KOPT-K1 (cell line): ENCODE results near the gene NR2F2.

ENCODE experiments used
- H3K27ac ChIP-seq: fragments of 200-600 bp; sonication (generic); 2 replicates; pipeline ENCODE4 v1.5.1; 2016; ENCODE audit warnings: antibody characterized with exemption, mild to moderate bottlenecking, low read depth, low read length; ENCODE audit not compliant: poor library complexity, severe bottlenecking
- H3K36me3 ChIP-seq: fragments of 200-600 bp; sonication (generic); 2 replicates; pipeline ENCODE4 v1.5.1; 2017; ENCODE audit warnings: antibody characterized with exemption, mild to moderate bottlenecking, low read length, moderate library complexity; ENCODE audit not compliant: insufficient read depth
- H3K9me3 ChIP-seq: fragments of 200-600 bp; sonication (generic); 2 replicates; pipeline ENCODE4 v1.5.1; 2017; ENCODE audit warnings: antibody characterized with exemption, low read length, mild to moderate bottlenecking; ENCODE audit not compliant: insufficient read depth, poor library complexity, severe bottlenecking

NR2F2 gene

DNA sequence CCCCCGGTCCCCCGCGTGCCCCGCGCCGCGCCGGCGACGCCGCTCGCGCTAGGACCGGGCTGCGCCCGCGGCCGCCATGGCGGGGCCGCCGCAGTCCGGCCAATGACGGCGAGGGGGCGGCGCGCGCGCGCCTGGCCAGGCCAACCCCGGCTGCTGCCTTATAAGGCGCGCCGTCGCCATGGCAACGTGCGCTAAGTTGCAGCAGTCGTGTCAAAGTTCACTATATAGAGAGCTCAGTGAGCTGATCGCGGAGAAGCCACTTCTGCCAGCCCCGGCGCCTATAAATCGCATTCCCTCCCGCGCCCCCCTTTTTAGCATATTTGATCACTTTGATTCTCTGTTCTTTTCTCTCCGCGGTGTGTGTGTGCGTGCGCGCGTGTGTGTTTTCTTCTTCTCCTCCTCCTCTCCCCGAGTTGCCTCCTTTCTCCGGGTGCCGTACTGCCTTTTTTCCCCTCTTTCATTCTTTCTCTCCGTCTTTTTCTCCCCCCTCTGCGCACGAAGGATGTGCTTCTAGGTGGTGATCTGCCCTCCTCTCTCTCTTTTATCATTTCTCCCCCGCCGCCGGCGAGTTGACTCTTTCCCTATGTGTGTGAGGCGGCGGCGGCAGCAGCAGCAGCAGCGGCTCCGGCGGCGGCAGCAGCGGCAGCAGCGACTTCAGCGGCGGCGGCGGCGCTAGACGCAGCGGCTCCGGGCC is at the start of gene NR2F2:
Gene NR2F2 (plus strand): TSS at position 251 of the 694 bp plus-strand sequence. CDS start 1,406 bp downstream, outside the sequence.
- H3K9me3 ChIP-seq = no peaks in the 10 kb centered on the region
- H3K27ac ChIP-seq = no peak within 1 kb of the TSS
- no peaks in the 10 kb centered on the region for H3K36me3 ChIP-seq

DNA sequence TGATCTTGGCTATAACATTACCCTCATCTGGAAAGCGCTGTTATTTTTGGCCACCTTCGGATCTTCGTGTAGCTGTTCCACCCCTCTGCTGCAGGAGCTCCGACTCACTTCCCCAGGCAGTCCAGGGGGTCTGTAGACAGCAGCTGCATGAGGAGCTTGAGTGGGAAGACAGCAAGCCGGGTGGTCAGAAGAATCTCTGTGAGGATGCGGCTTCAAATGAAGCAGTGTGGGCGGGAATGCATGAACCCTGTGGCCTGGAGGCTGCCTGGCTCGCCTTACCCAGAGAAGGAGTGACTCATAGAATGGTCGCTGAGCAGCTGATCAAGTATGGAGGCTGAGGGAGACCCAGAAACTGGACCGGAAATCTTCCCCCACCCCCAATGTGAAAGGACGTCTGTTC is 45.2 kb upstream of the NR2F2 start:
- H3K27ac ChIP-seq = no peak overlapping the region
- H3K9me3 ChIP-seq = no peaks in the 10 kb centered on the region
- H3K36me3 ChIP-seq = no peaks in the 10 kb centered on the region

DNA sequence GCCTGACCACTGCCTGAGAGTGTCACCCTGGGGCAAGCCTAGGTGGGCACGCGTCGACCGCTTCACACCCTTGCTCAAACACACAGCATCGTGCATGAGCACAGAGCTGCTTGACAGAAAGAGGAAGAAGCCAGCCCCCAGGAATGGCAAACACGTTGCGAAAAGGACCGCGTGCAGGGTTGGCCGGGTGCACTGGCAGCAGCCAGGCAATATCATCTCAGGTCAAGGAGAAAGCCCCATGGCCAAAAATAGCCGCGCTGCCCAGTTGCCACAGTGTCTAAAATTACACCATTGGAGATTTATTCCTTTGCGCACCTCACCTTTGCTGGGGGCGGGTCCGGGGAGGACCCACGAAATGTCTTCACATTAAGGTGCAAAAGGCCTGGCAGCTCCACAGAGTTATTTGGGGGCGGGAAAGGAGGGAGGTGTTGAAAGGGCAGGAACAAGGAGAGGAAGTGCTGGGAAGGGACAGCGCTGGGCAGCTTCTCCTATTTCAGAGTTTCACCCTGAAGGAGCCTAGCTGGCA is 44.7 kb upstream of the NR2F2 start:
- Histone ChIP-seq H3K9me3 (no peaks in the 10 kb centered on the region), H3K27ac (no peak overlapping the region), H3K36me3 (no peaks in the 10 kb centered on the region)

DNA sequence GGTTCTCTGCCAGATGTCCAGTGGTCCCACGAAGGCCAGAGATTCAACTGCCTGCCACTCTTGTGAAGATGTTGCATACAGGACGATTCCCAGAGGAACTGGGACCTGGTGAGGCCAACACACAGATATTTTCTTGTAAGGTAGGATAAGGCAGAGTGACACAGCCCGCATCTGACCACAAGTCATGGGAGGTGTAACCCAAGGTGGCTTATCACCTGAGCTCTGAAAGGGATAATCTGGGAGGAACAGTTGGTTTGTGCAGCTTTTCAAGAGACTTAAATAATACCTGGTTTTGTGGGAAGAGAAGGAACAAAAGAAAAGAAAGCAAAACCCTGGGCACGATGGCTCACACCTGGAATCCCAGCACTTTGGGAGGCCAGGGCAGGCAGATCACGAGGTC is 39.8 kb upstream of the NR2F2 start:
- Histone ChIP-seq H3K27ac (no peak overlapping the region), H3K36me3 (no peaks in the 10 kb centered on the region), H3K9me3 (no peaks in the 10 kb centered on the region)

DNA sequence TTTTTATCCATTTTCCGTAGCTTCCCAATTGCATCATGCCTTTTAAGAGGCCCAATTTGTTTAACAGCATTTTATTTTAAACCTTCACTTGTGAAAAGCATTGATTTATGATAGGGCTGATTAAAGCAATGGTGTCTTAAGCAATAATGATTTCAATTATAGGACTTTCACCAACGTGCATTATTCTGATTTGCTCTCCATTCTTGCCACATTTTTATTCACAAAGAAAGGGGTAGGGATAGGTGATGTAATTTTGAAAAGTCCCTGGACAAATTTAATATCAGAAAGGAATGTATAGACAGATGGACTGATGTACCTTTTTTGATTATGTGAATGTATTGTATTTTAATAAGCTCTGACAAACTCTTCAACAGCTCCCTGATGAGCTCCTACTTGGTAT is 37.9 kb upstream of the NR2F2 start:
- Histone ChIP-seq H3K36me3 (no peaks in the 10 kb centered on the region), H3K9me3 (no peaks in the 10 kb centered on the region), H3K27ac (no peak overlapping the region)

DNA sequence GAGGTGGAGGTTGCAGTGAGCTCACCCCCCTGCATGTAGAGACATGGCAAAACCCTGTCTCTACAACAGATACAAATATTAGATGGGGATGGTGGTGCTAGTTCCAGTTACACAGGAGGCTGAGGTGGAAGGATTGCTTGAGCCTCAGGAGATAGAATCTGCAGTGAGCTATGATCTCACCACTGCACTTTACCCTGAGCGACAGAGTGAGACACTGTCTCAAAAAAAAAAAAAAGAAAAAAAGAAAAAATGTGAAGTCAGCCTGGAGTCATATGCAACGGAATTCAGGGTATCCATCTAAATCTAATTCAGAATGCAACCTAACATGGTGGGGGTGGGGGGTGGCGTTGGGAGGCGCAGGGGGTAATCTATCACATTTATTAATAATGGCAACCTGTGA is 37.1 kb upstream of the NR2F2 start:
- Histone ChIP-seq H3K36me3 (no peaks in the 10 kb centered on the region), H3K9me3 (peaks cover 7% of the 10 kb centered on the region), H3K27ac (no peak overlapping the region)

DNA sequence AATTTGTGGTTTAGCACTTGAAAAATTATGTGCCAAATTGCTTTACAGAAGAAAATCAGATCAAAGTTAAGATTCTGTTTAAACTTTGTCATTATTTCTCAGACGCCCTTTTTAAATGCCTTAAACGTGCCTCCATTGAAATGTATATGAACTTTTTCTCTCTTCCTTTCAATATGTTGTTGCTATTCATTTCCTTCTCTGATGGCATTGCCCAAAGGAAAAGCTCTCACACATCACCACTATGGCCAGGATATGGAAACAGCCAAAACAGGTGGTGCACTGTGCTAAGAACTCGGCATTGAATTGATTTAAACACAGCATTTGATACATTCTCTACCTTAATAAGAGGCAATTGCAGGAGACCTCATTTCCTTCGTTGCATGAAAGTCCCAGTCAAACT is 35.7 kb upstream of the NR2F2 start:
- Histone ChIP-seq H3K36me3 (no peaks in the 10 kb centered on the region), H3K9me3 (peaks cover 11% of the 10 kb centered on the region), H3K27ac (no peak overlapping the region)

DNA sequence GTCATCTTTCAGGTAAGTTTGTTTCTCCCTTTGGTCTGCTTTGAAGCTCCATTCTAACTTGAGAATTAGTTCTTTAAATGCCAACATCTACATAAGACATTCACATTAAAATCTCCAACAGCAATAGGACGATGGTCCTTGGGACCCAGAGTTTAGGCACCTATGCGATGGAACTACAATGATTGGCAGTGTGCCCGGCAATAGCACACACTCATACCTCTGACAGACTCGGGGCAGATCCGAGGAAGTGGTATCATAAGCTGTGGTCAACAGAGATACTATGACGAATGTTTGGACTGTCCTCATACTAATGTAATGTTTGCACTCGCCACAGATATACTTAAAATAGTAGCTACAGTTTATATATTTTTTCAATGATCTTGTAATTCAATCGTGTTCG is 34.2 kb upstream of the NR2F2 start:
- Histone ChIP-seq H3K36me3 (no peaks in the 10 kb centered on the region), H3K27ac (no peak overlapping the region)

DNA sequence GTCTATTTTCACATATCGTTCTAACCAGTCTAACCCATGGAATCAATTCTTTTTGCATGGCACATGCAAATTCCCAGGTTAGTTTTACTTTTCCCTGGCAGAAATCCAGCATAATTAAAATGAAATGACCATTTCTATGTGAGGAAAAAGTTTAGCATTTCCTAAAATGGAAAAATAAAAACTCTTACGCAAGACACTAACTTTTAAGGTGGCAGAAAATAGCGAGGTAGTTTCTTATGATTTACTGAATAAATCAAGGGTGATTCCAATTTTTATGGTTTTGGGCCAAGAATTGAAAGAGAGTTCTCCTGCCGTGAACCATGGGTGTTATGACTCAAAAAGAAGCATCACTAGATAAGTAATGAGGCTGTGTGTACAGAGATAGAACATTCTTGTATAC is 32.7 kb upstream of the NR2F2 start:
- H3K36me3 ChIP-seq = no peaks in the 10 kb centered on the region
- peaks cover 11% of the 10 kb centered on the region for H3K9me3 ChIP-seq
- H3K27ac ChIP-seq = no peak overlapping the region

More for the DNA sequence above, 34.2 kb upstream of the NR2F2 start:
- peaks cover 11% of the 10 kb centered on the region for H3K9me3 ChIP-seq

DNA sequence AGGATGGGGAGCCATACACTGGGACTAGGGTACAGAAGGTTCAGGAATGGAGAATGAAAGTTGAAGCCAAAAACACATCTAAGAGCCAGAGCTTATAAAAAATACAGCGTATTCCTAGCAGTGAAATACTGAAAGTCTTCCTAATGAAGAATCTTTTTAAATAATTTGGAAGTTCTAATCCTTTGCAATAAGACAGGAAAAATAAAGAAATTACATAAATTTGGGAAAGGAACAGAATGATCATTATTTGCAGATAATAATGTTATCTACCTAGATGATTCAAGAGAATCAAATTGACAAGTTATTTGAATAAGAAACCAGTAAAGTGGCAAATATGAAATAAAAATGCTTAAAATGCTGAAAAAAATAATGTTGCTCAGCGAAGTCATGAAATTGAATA is 32.3 kb upstream of the NR2F2 start:
- Histone ChIP-seq H3K36me3 (no peaks in the 10 kb centered on the region), H3K27ac (no peak overlapping the region), H3K9me3 (peaks cover 11% of the 10 kb centered on the region)

DNA sequence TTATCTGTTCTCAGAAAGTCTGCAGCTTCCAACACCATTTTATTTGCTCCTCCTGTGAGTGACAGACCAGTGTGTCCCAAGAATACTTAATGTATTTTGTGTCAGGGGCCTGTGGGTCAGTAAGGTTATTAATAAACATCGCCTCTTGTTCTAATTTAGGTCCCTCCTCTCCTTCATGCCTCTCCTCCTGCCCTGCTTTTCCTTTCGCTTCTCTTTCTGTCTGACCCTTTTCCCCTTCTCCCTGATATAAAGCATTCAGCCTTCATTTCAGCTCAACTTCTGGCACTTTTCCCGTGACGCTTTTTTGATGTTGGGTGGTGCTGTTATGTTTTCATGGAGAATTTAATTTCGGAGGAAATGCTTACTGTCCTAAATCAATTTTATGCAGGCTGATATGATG is 29.7 kb upstream of the NR2F2 start:
- H3K27ac ChIP-seq = no peak overlapping the region
- H3K36me3 ChIP-seq = no peaks in the 10 kb centered on the region
- H3K9me3 ChIP-seq = peaks cover 11% of the 10 kb centered on the region

DNA sequence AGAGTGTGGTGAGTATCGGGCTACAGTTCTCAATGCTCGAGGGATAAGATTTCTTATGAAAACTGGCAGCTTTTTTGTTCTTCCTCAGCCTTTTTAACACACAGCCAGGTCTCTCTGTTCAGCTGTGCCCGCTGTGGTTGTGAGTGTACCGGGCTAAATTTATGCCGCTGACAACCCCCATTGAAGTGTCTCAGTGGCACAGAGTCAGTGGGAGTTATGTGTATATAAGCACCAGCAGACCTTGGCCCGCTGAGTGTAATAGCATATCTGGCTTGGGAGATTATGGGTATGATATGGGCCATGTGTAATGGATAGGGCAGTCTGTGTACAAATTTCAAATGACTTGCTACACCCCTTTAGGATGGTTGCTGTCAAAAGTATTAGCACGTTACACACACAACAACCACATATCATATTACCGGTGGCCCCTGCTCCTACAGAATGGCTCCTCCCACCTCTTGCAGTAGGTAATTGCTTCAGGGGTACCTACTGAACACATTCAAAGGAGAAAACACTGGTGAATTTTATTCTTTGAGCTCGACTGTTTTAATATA is 26.9 kb upstream of the NR2F2 start:
- H3K27ac ChIP-seq = no peak overlapping the region
- H3K36me3 ChIP-seq = no peaks in the 10 kb centered on the region
- peaks cover 3% of the 10 kb centered on the region for H3K9me3 ChIP-seq

DNA sequence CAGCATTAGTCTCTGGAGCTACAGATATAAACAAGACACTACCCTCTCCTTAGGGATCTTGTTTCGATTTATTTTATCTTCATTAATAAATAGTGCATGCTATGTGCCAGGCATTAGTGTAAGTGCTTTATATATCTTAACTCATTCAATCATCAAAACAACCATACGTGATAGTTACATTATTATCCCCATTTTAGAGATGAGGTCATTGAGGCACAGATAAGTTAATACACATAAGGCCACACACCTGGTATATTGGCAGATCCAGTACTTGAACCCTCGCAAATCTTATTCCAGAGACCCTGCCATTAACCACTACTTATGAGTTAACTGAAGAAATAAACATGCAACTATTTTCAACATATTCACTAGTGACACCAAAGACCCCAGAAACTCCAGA is 25.7 kb upstream of the NR2F2 start:
- H3K27ac ChIP-seq = no peak overlapping the region
- H3K9me3 ChIP-seq = no peaks in the 10 kb centered on the region
- H3K36me3 ChIP-seq = no peaks in the 10 kb centered on the region

DNA sequence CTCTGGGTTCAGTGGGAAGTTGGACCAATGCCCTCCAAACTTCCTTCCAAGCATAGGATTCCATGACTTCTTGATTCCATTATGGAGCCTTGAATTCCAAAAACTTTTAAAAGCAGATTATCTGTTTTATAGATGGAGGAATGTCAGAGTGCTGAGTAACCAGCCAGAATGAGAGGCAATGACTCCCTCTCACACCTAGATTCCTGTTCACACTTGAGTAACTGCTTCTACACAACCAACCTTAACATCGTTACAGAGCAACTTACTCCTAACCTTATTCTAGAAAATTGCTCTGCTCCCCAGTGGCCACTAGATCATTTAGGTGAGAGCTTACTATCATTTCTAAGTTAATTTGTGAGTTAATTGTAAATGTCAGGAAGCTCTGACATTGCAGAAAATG is 24.2 kb upstream of the NR2F2 start:
- Histone ChIP-seq H3K27ac (no peak overlapping the region), H3K36me3 (no peaks in the 10 kb centered on the region), H3K9me3 (no peaks in the 10 kb centered on the region)

DNA sequence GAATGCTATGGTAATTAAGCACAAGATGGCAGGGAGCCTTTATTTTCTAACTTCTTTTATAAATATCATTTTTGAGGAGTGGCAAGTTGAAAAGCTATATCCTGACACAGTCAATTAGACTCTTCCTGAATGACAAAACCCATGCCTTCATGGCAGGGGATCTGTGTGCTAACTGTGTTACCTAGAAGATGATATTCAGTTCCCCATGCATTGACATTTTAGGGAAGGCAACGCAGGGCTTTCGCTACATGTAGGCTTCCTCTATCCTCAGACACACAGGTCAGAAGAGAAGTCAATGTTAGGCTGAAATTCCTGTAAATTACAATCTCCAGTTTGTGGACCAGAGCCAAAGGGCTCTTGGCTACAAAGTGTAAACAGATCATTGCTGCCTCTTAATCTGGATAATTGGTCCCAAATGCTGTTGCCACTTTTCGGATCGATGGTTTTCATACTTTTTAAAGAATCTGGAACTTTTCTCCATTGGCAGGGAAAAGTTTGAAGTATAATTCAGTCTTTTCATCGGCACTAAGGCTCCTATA is 22.6 kb upstream of the NR2F2 start:
- H3K27ac ChIP-seq = no peak overlapping the region

DNA sequence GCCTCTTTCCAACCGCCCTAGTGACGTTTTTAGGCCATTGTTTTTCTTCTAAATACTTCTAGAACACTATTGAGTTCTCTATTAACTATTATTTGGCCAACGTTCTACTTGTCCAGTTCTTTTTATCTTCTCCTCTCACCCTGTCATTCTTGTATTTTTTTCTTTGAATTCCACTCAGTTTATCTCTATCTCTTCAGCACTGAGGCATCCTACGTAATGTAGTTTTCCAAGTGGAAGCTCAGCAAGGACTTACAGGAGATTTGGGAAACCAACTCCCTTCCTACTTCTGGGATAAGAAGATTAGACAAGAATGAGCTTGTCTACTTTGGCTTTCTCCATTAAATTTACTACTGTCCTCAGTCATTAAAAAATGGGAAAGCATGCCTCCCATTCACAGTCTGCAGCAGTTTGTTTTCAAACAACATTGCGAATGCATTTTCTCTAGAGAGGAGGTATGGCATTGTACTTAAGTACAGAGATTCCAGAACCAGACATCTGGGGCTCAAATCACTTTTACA is 21.3 kb upstream of the NR2F2 start:
- no peak overlapping the region for H3K27ac ChIP-seq
- no peaks in the 10 kb centered on the region for H3K9me3 ChIP-seq
- H3K36me3 ChIP-seq = no peaks in the 10 kb centered on the region

More for the DNA sequence above, 22.6 kb upstream of the NR2F2 start:
- Histone ChIP-seq H3K36me3 (no peaks in the 10 kb centered on the region), H3K9me3 (no peaks in the 10 kb centered on the region)
